HCT116 (cell line): ENCODE measurements around the gene ZNF341. TPM values are rescaled to one million over a fixed set of nuclear protein-coding genes. Genes with fewer than 3 reads are reported as not detected.

Experiments
- ATAC-seq: fragments of 200-7000 bp; cut with Tn5 transposase; 2 replicates; pipeline ENCODE4 v1.9.1; 2020; ENCODE audit warnings: mild to moderate bottlenecking, moderate library complexity
- BruUV-seq: library from RNA; stranded (reverse); fragments of 400-500 nt; replicated peaks from 2 replicates; lab custom pipeline; 2021; lab: Mats Ljungman, UMichigan
- CTCF ChIA-PET: fragments of 300-600 bp; sonication (Branson Sonifier 250); formaldehyde crosslinking; loops from one replicate; lab custom pipeline; 2021; ENCODE audit warnings: antibody characterized with exemption; lab: Charles Lee
- POLR2A ChIA-PET: fragments of 300-600, 350-600 bp; sonication (Branson Sonifier 250); formaldehyde crosslinking; loops from one replicate; lab custom pipeline; 2021; ENCODE audit warnings: antibody characterized with exemption; lab: Charles Lee
- RAD21 ChIA-PET, 2 experiments: fragments of 300-600 bp; sonication (Branson Sonifier 250); formaldehyde crosslinking; loops; one replicate each; lab custom pipeline; 2023; ENCODE audit warnings: low total read pairs in 2 of 2; ENCODE audit not compliant: uncharacterized antibody in 2 of 2, unreplicated experiment in 2 of 2, low non-redundant PET in 1 of 2; lab: Charles Lee
- DNase-seq: peaks from one replicate; pipeline ENCODE4 v3.0.0-alpha.2; 2010; ENCODE audit warnings: low read depth, low spot score
- H2AFZ ChIP-seq: fragments of 200-600 bp; shearing (Covaris generic), sonication (generic); 2 replicates; pipeline ENCODE4 v1.6.1; 2017; ENCODE audit warnings: low read depth, mixed run types, mixed read lengths, antibody characterized with exemption, low read length; ENCODE audit not compliant: poor library complexity, severe bottlenecking
- H3K27ac ChIP-seq: 2 replicates; pipeline ENCODE4 v1.5.1; 2012; ENCODE audit warnings: low read depth, low read length
- H3K27me3 ChIP-seq: fragments of 200-600 bp; sonication (generic); 2 replicates; pipeline ENCODE4 v1.6.1; 2016; ENCODE audit warnings: mixed run types, low read length, mixed read lengths; ENCODE audit not compliant: insufficient read depth
- H3K36me3 ChIP-seq, 2 experiments: fragments of 200-500 bp in 1 of 2; fragments of 200-600 bp in 1 of 2; sonication (Bioruptor generic) in 1 of 2; sonication (generic) in 1 of 2; 2 replicates each; pipeline versions ENCODE4 v1.5.1 to v1.6.1; 2014 to 2016; ENCODE audit warnings: low read length in 2 of 2, inconsistent platforms in 1 of 2, mixed read lengths in 1 of 2, mixed run types in 1 of 2; ENCODE audit not compliant: insufficient read depth in 2 of 2, control insufficient read depth in 1 of 2
- H3K4me1 ChIP-seq, 2 experiments: fragments of 200-600 bp in 1 of 2; sonication (generic) in 1 of 2; 2 replicates each; pipeline versions ENCODE4 v1.5.1 to v1.6.1; 2012 to 2017; ENCODE audit warnings: low read length in 2 of 2, inconsistent platforms in 1 of 2, mild to moderate bottlenecking in 1 of 2, mixed read lengths in 1 of 2, mixed run types in 1 of 2, moderate library complexity in 1 of 2; ENCODE audit not compliant: insufficient read depth in 2 of 2, control insufficient read depth in 1 of 2
- H3K4me2 ChIP-seq: fragments of 200-600 bp; sonication (generic); 2 replicates; pipeline ENCODE4 v1.6.1; 2017; ENCODE audit warnings: mixed run types, low read length, mixed read lengths
- H3K4me3 ChIP-seq, 2 experiments: fragments of 200-600 bp in 1 of 2; sonication (generic) in 1 of 2; replicated peaks in 1 of 2; 2 replicates each; pipeline ENCODE4 v1.5.1; 2011 to 2016; ENCODE audit warnings: low read length in 2 of 2, control low read depth in 1 of 2, low read depth in 1 of 2, mild to moderate bottlenecking in 1 of 2, mixed read lengths in 1 of 2, mixed run types in 1 of 2
- H3K79me2 ChIP-seq: fragments of 200-600 bp; sonication (generic); 2 replicates; pipeline ENCODE4 v1.6.1; 2017; ENCODE audit warnings: mild to moderate bottlenecking, mixed run types, low read length, moderate library complexity, mixed read lengths; ENCODE audit not compliant: insufficient read depth
- H3K9ac ChIP-seq: fragments of 200-600 bp; sonication (generic); 2 replicates; pipeline ENCODE4 v1.6.1; 2016; ENCODE audit warnings: low read length, mixed read lengths
- H3K9me2 ChIP-seq: fragments of 200-600 bp; sonication (generic), shearing (Covaris generic); 2 replicates; pipeline ENCODE4 v1.6.1; 2017; ENCODE audit warnings: mixed run types, mild to moderate bottlenecking, moderate library complexity; ENCODE audit not compliant: insufficient read depth
- H3K9me3 ChIP-seq, 2 experiments: fragments of 200-500 bp in 1 of 2; fragments of 200-600 bp in 1 of 2; sonication (Bioruptor generic) in 1 of 2; sonication (generic) in 1 of 2; 2 replicates each; pipeline ENCODE4 v1.6.1; 2014 to 2017; ENCODE audit warnings: low read length in 2 of 2, mixed read lengths in 2 of 2, inconsistent platforms in 1 of 2, low read depth in 1 of 2, mild to moderate bottlenecking in 1 of 2, mixed run types in 1 of 2, moderate library complexity in 1 of 2; ENCODE audit not compliant: control insufficient read depth in 1 of 2, insufficient read depth in 1 of 2
- H4K20me1 ChIP-seq: fragments of 200-600 bp; sonication (generic), shearing (Covaris generic); 2 replicates; pipeline ENCODE4 v1.6.1; 2017; ENCODE audit warnings: mixed run types, mild to moderate bottlenecking, moderate library complexity; ENCODE audit not compliant: insufficient read depth
- CBX3 ChIP-seq: IDR thresholded peaks from 2 replicates; pipeline ENCODE4 v1.6.1; 2012; ENCODE audit warnings: low read depth
- CEBPB ChIP-seq: IDR thresholded peaks from 2 replicates; pipeline ENCODE4 v1.6.1; 2012; ENCODE audit warnings: low read depth
- CTCF ChIP-seq, 3 experiments: fragments of 200-600 bp in 1 of 3; sonication (generic) in 1 of 3; IDR thresholded peaks in 2 of 3; conservative IDR thresholded peaks in 1 of 3; 2 replicates each; pipeline ENCODE4 v1.5.1; 2012 to 2017; ENCODE audit warnings: low read depth in 2 of 3, low read length in 2 of 3, antibody characterized with exemption in 1 of 3, borderline replicate concordance in 1 of 3, control low read depth in 1 of 3, mild to moderate bottlenecking in 1 of 3, mixed read lengths in 1 of 3, mixed run types in 1 of 3, moderate library complexity in 1 of 3; ENCODE audit not compliant: insufficient read depth in 1 of 3
- ELF1 ChIP-seq: IDR thresholded peaks from 2 replicates; pipeline ENCODE4 v1.6.1; 2012; ENCODE audit warnings: low read depth, borderline replicate concordance
- EZH2 ChIP-seq: fragments of 200-600 bp; sonication (generic); IDR thresholded peaks from 2 replicates; pipeline ENCODE4 v1.6.1; 2017; ENCODE audit warnings: antibody characterized with exemption, mixed run types
- EZH2phosphoT487 ChIP-seq: fragments of 200-600 bp; IDR thresholded peaks from 2 replicates; pipeline ENCODE4 v1.6.1; 2018; ENCODE audit warnings: antibody characterized with exemption, borderline replicate concordance
- FOSL1 ChIP-seq: IDR thresholded peaks from 2 replicates; pipeline ENCODE4 v1.6.1; 2012; ENCODE audit warnings: low read depth
- JUND ChIP-seq: IDR thresholded peaks from 2 replicates; pipeline ENCODE4 v1.6.1; 2012
- MAX ChIP-seq: IDR thresholded peaks from 2 replicates; pipeline ENCODE4 v1.6.1; 2012
- POLR2A ChIP-seq: IDR thresholded peaks from 2 replicates; pipeline ENCODE4 v1.7.0; 2011; ENCODE audit warnings: borderline replicate concordance; ENCODE audit not compliant: insufficient read depth, insufficient read length; ENCODE audit errors: extremely low read depth
- POLR2AphosphoS5 ChIP-seq: IDR thresholded peaks from 2 replicates; pipeline ENCODE4 v1.6.1; 2011; ENCODE audit warnings: mild to moderate bottlenecking, low read depth, low read length, moderate library complexity
- SIN3A ChIP-seq: IDR thresholded peaks from 2 replicates; pipeline ENCODE4 v1.6.1; 2012; ENCODE audit warnings: low read depth
- SRF ChIP-seq: IDR thresholded peaks from 2 replicates; pipeline ENCODE4 v1.6.1; 2012; ENCODE audit warnings: low read depth
- TCF7L2 ChIP-seq: IDR thresholded peaks from 2 replicates; pipeline ENCODE4 v1.7.0; 2011; ENCODE audit warnings: borderline replicate concordance, inconsistent platforms; ENCODE audit not compliant: insufficient read depth, insufficient read length; ENCODE audit errors: extremely low read depth
- ZBTB33 ChIP-seq: IDR thresholded peaks from 2 replicates; pipeline ENCODE4 v1.6.1; 2011; ENCODE audit warnings: mild to moderate bottlenecking, low read length, moderate library complexity; ENCODE audit not compliant: insufficient replicate concordance; ENCODE audit errors: extremely low read depth
- ZFX ChIP-seq: fragments of 450-650 bp; IDR thresholded peaks from 2 replicates; pipeline ENCODE4 v1.6.1; 2017
- ZNF274 ChIP-seq: fragments of 200-500 bp; sonication (Bioruptor generic); IDR thresholded peaks from 2 replicates; pipeline ENCODE4 v1.6.1; 2014; ENCODE audit warnings: mild to moderate bottlenecking, low read depth, low read length, inconsistent platforms
- intact Hi-C: fragments of 100-400 bp; cut with micrococcal nuclease; formaldehyde crosslinking; loops from 2 replicates; pipeline ENCODE4 v1.10.0; 2022
- total RNA-seq: library from RNA; stranded (reverse); gene quantifications from one replicate; pipeline ENCODE4 v1.2.1, GENCODE V29; 2021; ENCODE audit not compliant: unreplicated experiment

Gene ZNF341
- total RNA-seq, 1 experiment from 2014 or later: 4.9 TPM

GRCh38 chr20:33783818-33784217, 52.0 kb downstream of the ZNF341 start:
- Histone ChIP-seq H3K4me1 (peaks cover 18 to 31% of the 10 kb centered on the region in 2 experiments), H3K27me3 (no peaks in the 10 kb centered on the region), H3K4me3 (no peak overlapping the region), H3K4me2 (no peak overlapping the region), H4K20me1 (no peaks in the 10 kb centered on the region), H3K27ac (no peak overlapping the region), H3K9me3 (no peaks in the 10 kb centered on the region), H3K36me3 (no peaks in the 10 kb centered on the region), H3K79me2 (no peaks in the 10 kb centered on the region), H2AFZ (no peak overlapping the region), H3K9me2 (no peaks in the 10 kb centered on the region), H3K9ac (no peak overlapping the region)
- ATAC-seq (no peak), DNase-seq (no peak)
- ChIA-PET RAD21 (no interaction called here), CTCF (interaction anchor here (1.6 kb wide), 1 partner anchor 8 kb away, joined by 7 read pairs; no protein-coding TSS in a partner anchor), POLR2A (no interaction called here)
- TF ChIP-seq POLR2A (no peak), CBX3 (no peak), ELF1 (no peak), JUND (no peak), SIN3A (no peak), EZH2 (no peak), EZH2phosphoT487 (no peak), POLR2AphosphoS5 (no peak)
- BruUV-seq: no TSS peak
- intact Hi-C loops: no loop called here

- H3K4me1 ChIP-seq: peaks cover 18 to 31% of the 10 kb centered on the region in 2 experiments
- TF ChIP-seq ZNF274 (no peak), SRF (no peak), ZFX (no peak), TCF7L2 (no peak), EZH2phosphoT487 (no peak), CEBPB (no peak), SIN3A (no peak), ZBTB33 (no peak), MAX (no peak), CTCF (IDR thresholded peaks at IDR 0.05 in 2 of 3, conservative IDR thresholded peaks at IDR 0.05 in 1 of 3; ENCODE audit: borderline replicate concordance in 1 of 3, insufficient read depth in 1 of 3, low read depth in 2 of 3, low read length in 2 of 3) (no peak), FOSL1 (no peak), ELF1 (no peak)
- H3K9me3 ChIP-seq: no peaks in the 10 kb centered on the region
- intact Hi-C loops: no loop called here
- no peaks in the 10 kb centered on the region for H4K20me1 ChIP-seq
- H3K79me2 ChIP-seq: no peaks in the 10 kb centered on the region
- no peaks in the 10 kb centered on the region for H3K9me2 ChIP-seq
- DNase-seq (no peak), ATAC-seq (no peak)
- no peaks in the 10 kb centered on the region for H3K36me3 ChIP-seq
- no TSS peak for BruUV-seq
- H3K4me2 ChIP-seq: no peak overlapping the region
- no peak overlapping the region for H2AFZ ChIP-seq
- no peaks in the 10 kb centered on the region for H3K27me3 ChIP-seq
- H3K4me3 ChIP-seq: no peak overlapping the region
- ChIA-PET POLR2A (no interaction called here), RAD21 (no interaction called here), CTCF (no interaction called here)
- H3K27ac ChIP-seq: no peak overlapping the region
- H3K9ac ChIP-seq: no peak overlapping the region
Measured at GRCh38 chr20:33784225-33784624, 52.4 kb downstream of the ZNF341 start.
